CD4-positive, alpha-beta memory T cell (primary cell): Measurements from ENCODE around the gene POLR1C. TPM values are rescaled to one million over a fixed set of nuclear protein-coding genes. Genes with fewer than 3 reads are reported as not detected.

Experiments
- CTCF ChIA-PET: fragments of 350-600 bp; sonication (Branson Sonifier 250); formaldehyde crosslinking; loops from one replicate; lab custom pipeline; 2021; ENCODE audit warnings: inconsistent platforms; ENCODE audit not compliant: partially characterized antibody; lab: Charles Lee
- POLR2A ChIA-PET: fragments of 350-600 bp; sonication (Branson Sonifier 250); formaldehyde crosslinking; loops from one replicate; lab custom pipeline; 2021; ENCODE audit not compliant: partially characterized antibody; lab: Charles Lee
- DNase-seq, 5 donors: peaks; one replicate each; pipeline versions ENCODE4 v3.0.0 to v3.0.0-alpha.2; 2020 to 2022; ENCODE audit warnings: mixed read lengths in 1 of 5
- H3K27ac ChIP-seq: one replicate; pipeline ENCODE4 v1.7.0; 2013; ENCODE audit warnings: low read depth, low read length
- H3K27me3 ChIP-seq: 2 replicates; pipeline ENCODE4 v1.7.0; 2013; ENCODE audit warnings: mild to moderate bottlenecking, low read length, moderate library complexity; ENCODE audit not compliant: insufficient read depth
- H3K36me3 ChIP-seq: 2 replicates; pipeline ENCODE4 v1.7.0; 2013; ENCODE audit warnings: mild to moderate bottlenecking, low read length, moderate library complexity; ENCODE audit not compliant: insufficient read depth
- H3K4me1 ChIP-seq: 2 replicates; pipeline ENCODE4 v1.7.0; 2013; ENCODE audit warnings: mild to moderate bottlenecking, low read length, moderate library complexity; ENCODE audit not compliant: insufficient read depth
- H3K4me3 ChIP-seq, 2 donors: one replicate each; pipeline ENCODE4 v1.7.0; 2013; ENCODE audit warnings: low read length in 2 of 2, mild to moderate bottlenecking in 1 of 2
- H3K9me3 ChIP-seq, 2 donors: one replicate each; pipeline ENCODE4 v1.7.0; 2013; ENCODE audit warnings: low read length in 2 of 2, control low read depth in 1 of 2; ENCODE audit not compliant: control insufficient read depth in 1 of 2
- H3K27ac Mint-ChIP-seq, 7 donors: one replicate each; pipeline ENCODE4 v1.8.0; 2020 to 2021; ENCODE audit warnings: mixed read lengths in 7 of 7, mild to moderate bottlenecking in 6 of 7, inconsistent platforms in 3 of 7, moderate library complexity in 3 of 7
- H3K27me3 Mint-ChIP-seq, 2 donors: one replicate each; pipeline ENCODE4 v1.8.0; 2020 to 2021; ENCODE audit warnings: mixed read lengths in 2 of 2
- H3K36me3 Mint-ChIP-seq, 2 donors: one replicate each; pipeline ENCODE4 v1.8.0; 2020 to 2021; ENCODE audit warnings: mixed read lengths in 2 of 2, inconsistent platforms in 1 of 2, mild to moderate bottlenecking in 1 of 2
- H3K4me1 Mint-ChIP-seq, 4 donors: one replicate each; pipeline ENCODE4 v1.8.0; 2020 to 2021; ENCODE audit warnings: mixed read lengths in 4 of 4, mild to moderate bottlenecking in 1 of 4
- H3K4me3 Mint-ChIP-seq, 8 donors: one replicate each; pipeline ENCODE4 v1.8.0; 2020 to 2021; ENCODE audit warnings: mixed read lengths in 8 of 8, mild to moderate bottlenecking in 7 of 8, moderate library complexity in 6 of 8, inconsistent platforms in 3 of 8
- H3K9me3 Mint-ChIP-seq, 8 donors: one replicate each; pipeline ENCODE4 v1.8.0; 2020 to 2021; ENCODE audit warnings: mixed read lengths in 8 of 8, mild to moderate bottlenecking in 5 of 8, inconsistent platforms in 3 of 8, moderate library complexity in 1 of 8
- intact Hi-C: fragments of 100-400 bp; cut with micrococcal nuclease; formaldehyde crosslinking; loops from one replicate; pipeline ENCODE4 v1.15.1; 2023
- polyA plus RNA-seq, 2 donors: library from polyadenylated mRNA; unstranded; fragments of 300-500 nt; fragmentation: Illumina TruSeq; gene quantifications; one replicate each; pipeline ENCODE4 v1.2.3, GENCODE V29; 2021
- total RNA-seq, 2 experiments: library from RNA; stranded (reverse); gene quantifications; one replicate each; pipeline ENCODE4 v1.2.3, GENCODE V29; 2021

POLR1C gene
- total and polyA plus RNA-seq, 4 experiments from 2014 or later = 14.4 to 47.7 (median 32.2) TPM

DNA sequence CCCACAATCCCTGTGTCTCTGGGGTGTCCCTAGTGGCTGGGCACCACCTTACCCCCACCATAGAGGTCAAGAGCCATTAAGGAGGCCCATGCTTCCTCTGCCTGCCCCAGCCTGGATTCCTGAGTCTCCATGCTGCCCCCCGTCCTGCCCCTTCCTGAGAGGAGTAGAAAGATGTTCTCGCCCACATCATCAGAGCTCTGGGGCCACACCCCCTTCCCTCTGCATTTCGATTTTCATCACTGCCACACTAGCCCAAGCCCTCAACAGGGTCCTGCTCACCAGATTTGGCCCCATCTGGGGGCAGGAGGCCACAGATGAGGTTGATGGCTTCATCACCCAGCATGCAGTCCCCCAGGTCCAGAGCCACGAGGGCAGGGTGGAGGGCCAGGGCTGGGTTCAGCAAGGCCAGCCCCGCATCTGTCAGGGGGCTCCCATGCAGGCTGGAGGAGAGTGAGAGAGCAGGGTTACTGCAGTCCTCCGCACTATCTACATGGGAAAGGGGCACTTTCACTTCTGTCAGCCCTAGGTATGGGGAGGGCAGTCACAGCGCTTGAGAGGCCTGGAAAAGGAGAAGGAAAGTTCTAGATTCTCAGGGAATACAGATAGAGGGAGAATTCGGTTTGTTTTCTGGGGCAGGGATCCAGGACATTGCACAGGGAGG is 8.3 kb upstream of the POLR1C start:
- H3K27ac Mint-ChIP-seq = peak overlapping the region in 6 of 7 donors; percentile 43 to 95 (median 68)
- H3K4me3 Mint-ChIP-seq = peak overlapping the region; percentile 70 to 94 (median 86)
- no peaks in the 10 kb centered on the region for H3K9me3 Mint-ChIP-seq
- no peak for DNase-seq
- Histone ChIP-seq H3K27ac (no peak overlapping the region), H3K4me3 (no peak overlapping the region), H3K27me3 (peaks cover 11% of the 10 kb centered on the region), H3K9me3 (no peaks in the 10 kb centered on the region), H3K4me1 (peaks cover 17% of the 10 kb centered on the region), H3K36me3 (peaks cover 25% of the 10 kb centered on the region)
- peaks cover 22 to 52% of the 10 kb centered on the region in 2 donors for H3K36me3 Mint-ChIP-seq
- POLR2A ChIA-PET = interaction anchor here (0.6 to 2.9 kb wide), 6 partner anchors 8 to 191 kb away, joined by 3 to 19 read pairs (median 4); partner anchors contain the start of genes DLK2 and TJAP1
- peaks cover 9 to 47% (median 25%) of the 10 kb centered on the region in 4 donors for H3K4me1 Mint-ChIP-seq
- CTCF ChIA-PET = interaction anchor here (0.9 to 8.5 kb wide), 11 partner anchors 10 to 271 kb away, joined by 3 to 108 read pairs (median 13); partner anchors contain the start of genes DLK2, POLR1C and YIPF3
- intact Hi-C loops = loop anchor here (5.0 kb wide), 1 partner anchor 141 kb away; the partner anchor contains the start of gene ZNF318
- peaks cover 9 to 13% of the 10 kb centered on the region in 2 donors for H3K27me3 Mint-ChIP-seq

DNA sequence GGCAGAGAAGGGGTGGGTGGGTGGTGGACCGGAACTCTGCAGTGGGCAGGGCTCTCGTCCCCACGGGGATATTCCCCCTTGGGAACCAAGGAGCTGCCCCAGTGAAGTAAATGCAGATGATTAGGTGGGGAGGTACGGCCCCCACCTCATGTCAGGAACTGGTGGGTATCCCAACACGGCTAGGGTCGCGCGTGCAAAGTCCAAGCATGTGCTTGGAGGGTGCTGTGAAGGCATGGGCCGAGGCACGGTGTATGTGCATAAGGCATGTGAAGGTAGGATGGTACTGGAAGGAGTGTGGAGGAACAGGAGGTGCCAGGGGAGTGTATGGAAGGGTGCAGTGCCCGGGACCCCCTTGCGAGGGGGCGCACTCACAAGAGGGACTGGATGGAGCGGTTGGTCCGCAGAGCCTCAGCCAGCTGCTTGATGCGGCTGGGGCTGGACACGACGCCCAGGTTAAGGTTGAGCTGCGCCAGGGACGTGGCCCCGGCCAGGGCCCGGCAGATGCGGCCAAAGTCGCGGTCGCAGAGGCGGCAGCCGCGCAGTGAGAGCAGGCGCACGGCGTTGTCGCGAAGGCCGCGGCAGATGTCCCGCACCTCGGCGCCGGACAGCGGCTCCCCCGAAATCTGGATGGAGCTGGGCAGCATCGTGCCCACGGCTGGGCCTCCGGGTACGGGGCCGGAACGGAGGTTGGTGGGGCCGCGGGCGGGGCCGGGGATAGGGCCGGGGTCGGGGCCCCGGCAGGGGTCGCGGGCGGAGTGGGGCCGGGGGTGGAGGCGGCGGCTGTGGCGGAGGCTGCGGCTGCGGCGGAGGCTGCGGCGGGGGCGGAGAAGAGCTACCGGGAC is 7.5 kb upstream of the POLR1C start:
- DNase-seq = no peak
- Mint-ChIP-seq H3K4me3 (peak overlapping the region; percentile 74 to 94 (median 88)), H3K36me3 (peaks cover 23 to 50% of the 10 kb centered on the region in 2 donors), H3K27ac (peak overlapping the region; percentile 15 to 95 (median 81)), H3K27me3 (peaks cover 9 to 13% of the 10 kb centered on the region in 2 donors), H3K4me1 (peaks cover 12 to 48% (median 29%) of the 10 kb centered on the region in 4 donors), H3K9me3 (no peaks in the 10 kb centered on the region)
- no peaks in the 10 kb centered on the region for H3K9me3 ChIP-seq
- H3K4me3 ChIP-seq = peak overlapping the region in 1 of 2 donors; percentile 49
- intact Hi-C loops = loop anchor here (5.0 kb wide), 1 partner anchor 142 kb away; the partner anchor contains the start of gene ZNF318
- CTCF ChIA-PET = interaction anchor here (0.9 to 5.6 kb wide), 8 partner anchors 10 to 271 kb away, joined by 3 to 65 read pairs (median 4); partner anchors contain the start of genes POLR1C and YIPF3
- peaks cover 30% of the 10 kb centered on the region for H3K36me3 ChIP-seq
- peaks cover 21% of the 10 kb centered on the region for H3K4me1 ChIP-seq
- POLR2A ChIA-PET = interaction anchor here (0.6 to 2.7 kb wide), 9 partner anchors 16 to 1859 kb away, joined by 3 to 15 read pairs (median 4); partner anchors contain the start of genes ABCC10, CNPY3, DLK2 and GTPBP2
- H3K27me3 ChIP-seq = peaks cover 11% of the 10 kb centered on the region
- H3K27ac ChIP-seq = no peak overlapping the region

DNA sequence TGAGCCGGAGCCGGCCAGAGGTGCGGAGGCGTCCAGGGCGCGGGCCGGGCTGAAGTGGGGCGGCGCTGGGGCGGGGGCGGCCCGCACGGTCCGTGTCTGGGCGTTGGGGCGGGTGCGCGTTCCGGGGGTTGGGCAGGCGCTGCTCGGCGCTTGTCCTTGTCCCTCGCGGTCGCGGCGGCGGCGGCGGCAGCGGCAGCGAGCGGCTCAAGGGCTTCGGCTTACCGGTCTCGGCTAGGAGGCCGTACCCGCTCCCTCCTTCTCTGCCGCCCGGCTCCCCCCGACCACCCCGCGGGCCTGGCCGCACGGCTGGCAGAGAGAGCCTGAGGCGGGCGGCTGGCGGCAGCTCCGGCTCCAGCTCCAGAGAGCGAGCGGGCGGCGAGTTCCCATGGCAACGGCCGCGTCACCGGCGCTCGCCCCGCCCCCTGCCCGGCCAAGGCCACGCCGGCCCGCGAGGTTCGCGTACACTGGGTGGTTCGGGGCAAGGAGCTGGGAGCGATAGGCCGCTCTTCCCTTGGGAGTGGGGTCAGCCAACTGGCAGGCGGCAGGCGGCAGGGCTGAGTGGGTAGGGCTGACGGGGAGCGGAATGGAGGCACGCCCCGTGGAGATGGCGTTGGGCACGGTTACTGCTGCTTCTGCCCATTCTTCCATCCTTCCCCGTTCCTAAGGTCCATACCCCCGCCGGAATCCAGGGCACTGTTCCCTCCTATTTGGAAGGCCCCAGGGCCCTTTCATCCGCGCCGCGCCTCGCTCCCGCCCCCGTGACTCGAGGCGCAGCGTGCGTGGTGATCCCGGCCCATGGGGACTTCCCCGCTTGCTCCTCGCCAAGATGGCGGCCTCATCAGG is 6.7 kb upstream of the POLR1C start, which contains the start of gene LRRC73:
Gene LRRC73 (minus strand): TSS at position 363 of the 843 bp plus-strand sequence. CDS start 561 bp downstream, outside the sequence.
- ChIA-PET CTCF (interaction anchor here (0.9 to 5.6 kb wide), 6 partner anchors 9 to 113 kb away, joined by 3 to 65 read pairs (median 4); partner anchors contain the start of genes POLR1C, TJAP1 and YIPF3), POLR2A (interaction anchor here (0.6 to 2.7 kb wide), 8 partner anchors 16 to 1860 kb away, joined by 3 to 15 read pairs (median 4); partner anchors contain the start of genes ABCC10, CNPY3, DLK2 and GTPBP2)
- Histone ChIP-seq H3K9me3 (no peaks in the 10 kb centered on the region), H3K4me1 (peaks cover 29% of the 10 kb centered on the region), H3K36me3 (peaks cover 34% of the 10 kb centered on the region), H3K27me3 (peaks cover 11% of the 10 kb centered on the region), H3K4me3 (peak within 1 kb of the TSS in 1 of 2 donors; percentile 49), H3K27ac (peak within 1 kb of the TSS; percentile 62)
- DNase-seq = peak; percentile 77 to 82 (median 78)
- intact Hi-C loops = loop anchor here (1.0 to 10.0 kb wide), 3 partner anchors 55 to 265 kb away; partner anchors contain the start of genes DLK2, TTBK1 and ZNF318
- Mint-ChIP-seq H3K9me3 (no peaks in the 10 kb centered on the region), H3K27ac (peak within 1 kb of the TSS; percentile 15 to 95 (median 81)), H3K4me1 (peaks cover 18 to 48% (median 36%) of the 10 kb centered on the region in 4 donors), H3K4me3 (peak within 1 kb of the TSS; percentile 73 to 94 (median 88)), H3K36me3 (peaks cover 30 to 51% of the 10 kb centered on the region in 2 donors), H3K27me3 (peaks cover 9 to 13% of the 10 kb centered on the region in 2 donors)

DNA sequence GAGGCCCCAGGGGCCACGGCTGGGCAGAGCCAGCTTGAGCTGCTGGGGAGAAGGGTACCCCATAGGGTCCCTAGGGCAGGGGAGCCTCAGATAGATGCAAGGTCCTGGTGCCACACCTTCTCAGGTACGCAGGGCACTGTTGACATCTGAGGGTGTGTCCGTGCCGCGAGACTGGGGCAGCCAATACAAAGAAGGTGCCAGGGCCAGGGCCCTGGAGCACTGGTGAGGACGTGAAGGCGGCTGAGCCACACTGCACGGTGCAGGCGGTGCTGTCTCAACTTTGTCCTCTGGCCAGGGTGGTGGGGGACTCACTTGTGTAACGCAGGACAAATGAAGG is 6.1 kb upstream of the POLR1C start:
- no peak for DNase-seq
- Histone ChIP-seq H3K9me3 (no peaks in the 10 kb centered on the region), H3K4me3 (no peak overlapping the region), H3K27me3 (peaks cover 11% of the 10 kb centered on the region), H3K4me1 (peaks cover 35% of the 10 kb centered on the region), H3K36me3 (peaks cover 34% of the 10 kb centered on the region), H3K27ac (peak overlapping the region; percentile 62)
- H3K27me3 Mint-ChIP-seq = peaks cover 9 to 13% of the 10 kb centered on the region in 2 donors
- no peaks in the 10 kb centered on the region for H3K9me3 Mint-ChIP-seq
- peak overlapping the region in 5 of 7 donors; percentile 12 to 79 (median 59) for H3K27ac Mint-ChIP-seq
- ChIA-PET POLR2A (interaction anchor here (1.1 to 2.7 kb wide), 3 partner anchors 17 to 581 kb away, joined by 3 to 15 read pairs (median 8); partner anchors contain the start of genes ABCC10 and CNPY3), CTCF (interaction anchor here (0.9 to 1.6 kb wide), 3 partner anchors 33 to 113 kb away, joined by 3 to 4 read pairs (median 3); partner anchors contain the start of gene TJAP1)
- H3K4me3 Mint-ChIP-seq = peak overlapping the region; percentile 71 to 84 (median 76)
- peaks cover 24 to 53% (median 40%) of the 10 kb centered on the region in 4 donors for H3K4me1 Mint-ChIP-seq
- peaks cover 31 to 55% of the 10 kb centered on the region in 2 donors for H3K36me3 Mint-ChIP-seq
- intact Hi-C loops = loop anchor here (1.0 to 10.0 kb wide), 2 partner anchors 55 to 266 kb away; partner anchors contain the start of genes DLK2 and TTBK1

DNA sequence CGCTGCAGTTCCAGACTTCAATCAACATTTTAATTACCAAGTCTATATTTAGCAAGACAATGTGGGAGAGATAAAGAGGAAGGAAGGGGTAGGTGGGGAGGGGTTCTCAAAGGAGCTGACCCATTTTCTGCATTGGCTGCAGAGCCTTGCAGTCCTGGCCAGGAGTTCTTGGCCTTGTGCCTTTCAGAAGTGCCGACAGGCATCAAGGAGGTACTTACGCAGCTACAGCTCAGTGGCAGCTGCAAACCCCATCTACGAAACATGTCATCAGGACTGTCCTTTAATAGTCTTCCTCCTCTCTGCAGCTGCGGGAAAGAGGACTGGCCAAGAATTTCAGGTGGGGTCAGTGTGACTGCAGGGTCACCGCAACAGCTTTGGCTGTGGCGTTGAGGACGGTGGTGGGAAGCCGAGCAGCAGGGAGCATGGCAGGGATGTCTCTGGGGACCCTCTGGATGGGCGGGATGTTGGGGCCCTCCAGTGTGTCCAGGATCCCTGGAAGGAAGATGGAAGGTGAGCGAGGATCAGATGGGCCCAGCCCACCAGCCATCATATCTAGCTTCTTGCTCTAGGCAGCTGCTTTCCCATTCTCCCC is 5.0 kb upstream of the POLR1C start:
- Mint-ChIP-seq H3K36me3 (peaks cover 28 to 54% of the 10 kb centered on the region in 2 donors), H3K9me3 (no peaks in the 10 kb centered on the region), H3K4me3 (peak overlapping the region in 5 of 8 donors; percentile 17 to 71 (median 32)), H3K27me3 (peaks cover 9 to 13% of the 10 kb centered on the region in 2 donors), H3K27ac (peak overlapping the region in 4 of 7 donors; percentile 30 to 77 (median 70)), H3K4me1 (peaks cover 26 to 57% (median 38%) of the 10 kb centered on the region in 4 donors)
- H3K9me3 ChIP-seq = no peaks in the 10 kb centered on the region
- no peak for DNase-seq
- CTCF ChIA-PET = no interaction called here
- peaks cover 11% of the 10 kb centered on the region for H3K27me3 ChIP-seq
- intact Hi-C loops = loop anchor here (10.0 kb wide), 1 partner anchor 267 kb away; the partner anchor contains the start of gene TTBK1
- POLR2A ChIA-PET = interaction anchor here (1.8 to 2.7 kb wide), 2 partner anchors 18 to 34 kb away, joined by 6 to 15 read pairs; partner anchors contain the start of gene TJAP1
- no peak overlapping the region for H3K27ac ChIP-seq
- peaks cover 38% of the 10 kb centered on the region for H3K4me1 ChIP-seq
- no peak overlapping the region for H3K4me3 ChIP-seq
- peaks cover 34% of the 10 kb centered on the region for H3K36me3 ChIP-seq
